GM23338 (cell line): ENCODE results near the gene LAMC3. TPM values are rescaled to one million over a fixed set of nuclear protein-coding genes. Genes with fewer than 3 reads are reported as not detected.

Experiments used
- ATAC-seq: fragments of 200-7000 bp; cut with Tn5 transposase; 3 replicates; pipeline ENCODE4 v1.9.1; 2020
- DNase-seq: peaks from one replicate; pipeline ENCODE4 v3.0.0-alpha.2; 2015; ENCODE audit warnings: low spot score
- H2AFZ ChIP-seq: fragments of 200-600 bp; sonication (generic); 2 replicates; pipeline ENCODE4 v1.8.0; 2016; ENCODE audit warnings: antibody characterized with exemption, mild to moderate bottlenecking, moderate library complexity
- H3F3A ChIP-seq: fragments of 200-600 bp; sonication (generic); replicated peaks from 2 replicates; pipeline ENCODE4 v1.8.0; 2017; ENCODE audit warnings: antibody characterized with exemption, mixed run types, low read depth
- H3K27ac ChIP-seq: fragments of 200-600 bp; sonication (generic); 2 replicates; pipeline ENCODE4 v1.6.1; 2016; ENCODE audit warnings: low read depth
- H3K27me3 ChIP-seq: fragments of 200-600 bp; sonication (generic); 2 replicates; pipeline ENCODE4 v1.8.0; 2016; ENCODE audit warnings: mild to moderate bottlenecking, mixed run types, moderate library complexity; ENCODE audit not compliant: insufficient read depth
- H3K36me3 ChIP-seq: fragments of 200-600 bp; sonication (generic); 2 replicates; pipeline ENCODE4 v1.8.0; 2016; ENCODE audit warnings: mild to moderate bottlenecking; ENCODE audit not compliant: insufficient read depth
- H3K4me1 ChIP-seq: fragments of 200-600 bp; sonication (generic); 2 replicates; pipeline ENCODE4 v1.8.0; 2016; ENCODE audit warnings: mild to moderate bottlenecking, moderate library complexity; ENCODE audit not compliant: insufficient read depth
- H3K4me2 ChIP-seq: fragments of 200-600 bp; sonication (generic); 2 replicates; pipeline ENCODE4 v1.7.1; 2017; ENCODE audit warnings: mixed run types
- H3K4me3 ChIP-seq: fragments of 200-600 bp; sonication (generic); 2 replicates; pipeline ENCODE4 v1.6.1; 2016; ENCODE audit warnings: mixed run types
- H3K79me2 ChIP-seq: fragments of 200-600 bp; sonication (generic); replicated peaks from 2 replicates; pipeline ENCODE4 v1.8.0; 2017; ENCODE audit warnings: mild to moderate bottlenecking; ENCODE audit not compliant: insufficient read depth
- H3K9me2 ChIP-seq: fragments of 200-600 bp; sonication (generic); 2 replicates; pipeline ENCODE4 v1.8.0; 2017; ENCODE audit not compliant: insufficient read depth
- H4K20me1 ChIP-seq: fragments of 200-600 bp; sonication (generic); replicated peaks from 2 replicates; pipeline ENCODE4 v1.8.0; 2017; ENCODE audit warnings: mild to moderate bottlenecking; ENCODE audit not compliant: insufficient read depth
- H3K27ac Mint-ChIP-seq: 2 replicates; pipeline ENCODE4 v1.8.0; 2020; ENCODE audit warnings: inconsistent platforms, mild to moderate bottlenecking, moderate library complexity, mixed read lengths
- H3K27me3 Mint-ChIP-seq: 3 replicates; pipeline ENCODE4 v1.8.0; 2022; ENCODE audit warnings: low read depth, mild to moderate bottlenecking, moderate library complexity, mixed read lengths, inconsistent platforms; ENCODE audit not compliant: insufficient read depth, poor library complexity
- H3K36me3 Mint-ChIP-seq: 3 replicates; pipeline ENCODE4 v1.8.0; 2021; ENCODE audit warnings: low read depth, mild to moderate bottlenecking, inconsistent platforms, moderate library complexity, mixed read lengths
- H3K4me1 Mint-ChIP-seq: 3 replicates; pipeline ENCODE4 v1.8.0; 2020; ENCODE audit warnings: mild to moderate bottlenecking, inconsistent platforms, mixed read lengths
- H3K4me3 Mint-ChIP-seq: 3 replicates; pipeline ENCODE4 v1.8.0; 2021; ENCODE audit warnings: moderate library complexity, mild to moderate bottlenecking, inconsistent platforms, mixed read lengths
- H3K9me3 Mint-ChIP-seq: 3 replicates; pipeline ENCODE4 v1.8.0; 2020; ENCODE audit warnings: moderate library complexity, mild to moderate bottlenecking, inconsistent platforms, mixed read lengths
- EZH2 ChIP-seq: fragments of 200-600 bp; sonication (generic); IDR thresholded peaks from one replicate; pipeline ENCODE4 v1.8.0; 2017; ENCODE audit warnings: antibody characterized with exemption, mild to moderate bottlenecking, low read depth; ENCODE audit not compliant: unreplicated experiment
- EZH2phosphoT487 ChIP-seq: fragments of 200-600 bp; sonication (generic); IDR thresholded peaks from one replicate; pipeline ENCODE4 v1.8.1; 2018; ENCODE audit warnings: antibody characterized with exemption; ENCODE audit not compliant: unreplicated experiment
- JUNB ChIP-seq: IDR thresholded peaks from one replicate; pipeline ENCODE4 v1.6.1; 2016; ENCODE audit warnings: antibody characterized with exemption; ENCODE audit not compliant: unreplicated experiment
- NANOG ChIP-seq: IDR thresholded peaks from 2 replicates; pipeline ENCODE4 v1.6.1; 2016; ENCODE audit warnings: antibody characterized with exemption, borderline replicate concordance
- POLR2AphosphoS5 ChIP-seq: IDR thresholded peaks from 2 replicates; pipeline ENCODE4 v1.6.1; 2016; ENCODE audit warnings: antibody characterized with exemption, low read depth
- STAT1 ChIP-seq: IDR thresholded peaks from one replicate; pipeline ENCODE4 v1.6.1; 2016; ENCODE audit warnings: antibody characterized with exemption; ENCODE audit not compliant: unreplicated experiment
- ZNF114 ChIP-seq: fragments of 250-450 bp; sonication (Bioruptor Pico); IDR thresholded peaks from 2 replicates; pipeline ENCODE4 v1.5.0; 2020; ENCODE audit warnings: mild to moderate bottlenecking, moderate library complexity
- ZNF331 ChIP-seq: fragments of 250-450 bp; sonication (Bioruptor Pico); IDR thresholded peaks from 2 replicates; pipeline ENCODE4 v1.5.0; 2020; ENCODE audit warnings: low read depth, mild to moderate bottlenecking, moderate library complexity
- ZNF462 ChIP-seq: fragments of 250-450 bp; sonication (Bioruptor Pico); IDR thresholded peaks from 2 replicates; pipeline ENCODE4 v1.5.0; 2020; ENCODE audit warnings: mild to moderate bottlenecking, moderate library complexity
- polyA plus RNA-seq: library from polyadenylated mRNA; unstranded; fragments of >200 nt; fragmentation: Nextera tagmentation; extraction: Ambion mirVana; gene quantifications from 2 replicates; pipeline ENCODE4 v1.2.1, GENCODE V29; 2016
- total RNA-seq: library from RNA; depleted of rRNA; stranded (reverse); fragments of >200 nt; shearing (Covaris generic); gene quantifications from 2 replicates; pipeline ENCODE4 v1.2.3, GENCODE V29; 2014
- TF ChIP-seq, protein P1 (sequence below), 2 experiments: fragments of 200-600 bp in 1 of 2; sonication (generic) in 1 of 2; conservative IDR thresholded peaks; 2 replicates each; pipeline versions ENCODE4 v1.5.1 to v1.6.1; 2016 to 2017; ENCODE audit warnings: antibody characterized with exemption in 2 of 2, low read depth in 2 of 2, mild to moderate bottlenecking in 2 of 2, moderate library complexity in 1 of 2
- TF ChIP-seq, protein P2 (sequence below): IDR thresholded peaks from one replicate; pipeline ENCODE4 v1.6.1; 2018; ENCODE audit warnings: antibody characterized with exemption; ENCODE audit not compliant: unreplicated experiment

Gene LAMC3
- total and polyA plus RNA-seq, 2 experiments from 2014 or later: 9.0 to 27.4 TPM

DNA sequence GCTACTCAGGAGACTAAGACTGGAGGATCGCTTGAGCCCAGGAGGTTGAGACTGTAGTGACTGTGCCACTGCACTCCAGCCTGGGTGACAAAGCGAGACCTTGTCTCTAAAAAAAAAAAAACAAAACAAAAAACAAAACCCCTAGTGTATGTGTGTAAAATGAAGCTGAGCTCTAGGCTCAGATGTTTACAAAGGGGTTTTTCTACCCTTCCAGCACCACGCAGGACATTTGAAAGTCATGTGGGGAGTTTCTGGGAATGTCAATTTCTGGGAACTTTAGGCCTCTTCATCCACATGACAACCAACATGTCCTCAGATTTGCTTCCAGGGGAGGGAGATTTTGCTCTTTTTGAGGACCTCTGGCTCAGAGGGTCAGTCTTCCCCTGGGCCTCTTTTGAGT, 44.9 kb downstream of the LAMC3 start:
- Histone ChIP-seq H3K27me3 (no peaks in the 10 kb centered on the region), H3K9me2 (no peaks in the 10 kb centered on the region), H3F3A (no peaks in the 10 kb centered on the region), H3K27ac (no peak overlapping the region), H3K79me2 (no peaks in the 10 kb centered on the region), H3K36me3 (no peaks in the 10 kb centered on the region), H3K4me2 (no peak overlapping the region), H3K4me1 (no peaks in the 10 kb centered on the region), H2AFZ (no peak overlapping the region), H4K20me1 (no peaks in the 10 kb centered on the region), H3K4me3 (no peak overlapping the region)
- no peaks in the 10 kb centered on the region; the same call in 2 of the 3 replicates for H3K9me3 Mint-ChIP-seq
- no peak overlapping the region for H3K27ac Mint-ChIP-seq
- peaks cover 6% of the 10 kb centered on the region for H3K36me3 Mint-ChIP-seq
- DNase-seq (no peak), ATAC-seq (no peak)
- peaks cover 1% of the 10 kb centered on the region for H3K27me3 Mint-ChIP-seq
- TF ChIP-seq ZNF331 (CRISPR knock-in tag) (no peak), EZH2 (no peak)
- TF ChIP-seq, protein P1, sequence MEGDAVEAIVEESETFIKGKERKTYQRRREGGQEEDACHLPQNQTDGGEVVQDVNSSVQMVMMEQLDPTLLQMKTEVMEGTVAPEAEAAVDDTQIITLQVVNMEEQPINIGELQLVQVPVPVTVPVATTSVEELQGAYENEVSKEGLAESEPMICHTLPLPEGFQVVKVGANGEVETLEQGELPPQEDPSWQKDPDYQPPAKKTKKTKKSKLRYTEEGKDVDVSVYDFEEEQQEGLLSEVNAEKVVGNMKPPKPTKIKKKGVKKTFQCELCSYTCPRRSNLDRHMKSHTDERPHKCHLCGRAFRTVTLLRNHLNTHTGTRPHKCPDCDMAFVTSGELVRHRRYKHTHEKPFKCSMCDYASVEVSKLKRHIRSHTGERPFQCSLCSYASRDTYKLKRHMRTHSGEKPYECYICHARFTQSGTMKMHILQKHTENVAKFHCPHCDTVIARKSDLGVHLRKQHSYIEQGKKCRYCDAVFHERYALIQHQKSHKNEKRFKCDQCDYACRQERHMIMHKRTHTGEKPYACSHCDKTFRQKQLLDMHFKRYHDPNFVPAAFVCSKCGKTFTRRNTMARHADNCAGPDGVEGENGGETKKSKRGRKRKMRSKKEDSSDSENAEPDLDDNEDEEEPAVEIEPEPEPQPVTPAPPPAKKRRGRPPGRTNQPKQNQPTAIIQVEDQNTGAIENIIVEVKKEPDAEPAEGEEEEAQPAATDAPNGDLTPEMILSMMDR (conservative IDR thresholded peaks at IDR 0.05; ENCODE audit: low read depth in 2 of 2): no peak
- TF ChIP-seq, protein P2, sequence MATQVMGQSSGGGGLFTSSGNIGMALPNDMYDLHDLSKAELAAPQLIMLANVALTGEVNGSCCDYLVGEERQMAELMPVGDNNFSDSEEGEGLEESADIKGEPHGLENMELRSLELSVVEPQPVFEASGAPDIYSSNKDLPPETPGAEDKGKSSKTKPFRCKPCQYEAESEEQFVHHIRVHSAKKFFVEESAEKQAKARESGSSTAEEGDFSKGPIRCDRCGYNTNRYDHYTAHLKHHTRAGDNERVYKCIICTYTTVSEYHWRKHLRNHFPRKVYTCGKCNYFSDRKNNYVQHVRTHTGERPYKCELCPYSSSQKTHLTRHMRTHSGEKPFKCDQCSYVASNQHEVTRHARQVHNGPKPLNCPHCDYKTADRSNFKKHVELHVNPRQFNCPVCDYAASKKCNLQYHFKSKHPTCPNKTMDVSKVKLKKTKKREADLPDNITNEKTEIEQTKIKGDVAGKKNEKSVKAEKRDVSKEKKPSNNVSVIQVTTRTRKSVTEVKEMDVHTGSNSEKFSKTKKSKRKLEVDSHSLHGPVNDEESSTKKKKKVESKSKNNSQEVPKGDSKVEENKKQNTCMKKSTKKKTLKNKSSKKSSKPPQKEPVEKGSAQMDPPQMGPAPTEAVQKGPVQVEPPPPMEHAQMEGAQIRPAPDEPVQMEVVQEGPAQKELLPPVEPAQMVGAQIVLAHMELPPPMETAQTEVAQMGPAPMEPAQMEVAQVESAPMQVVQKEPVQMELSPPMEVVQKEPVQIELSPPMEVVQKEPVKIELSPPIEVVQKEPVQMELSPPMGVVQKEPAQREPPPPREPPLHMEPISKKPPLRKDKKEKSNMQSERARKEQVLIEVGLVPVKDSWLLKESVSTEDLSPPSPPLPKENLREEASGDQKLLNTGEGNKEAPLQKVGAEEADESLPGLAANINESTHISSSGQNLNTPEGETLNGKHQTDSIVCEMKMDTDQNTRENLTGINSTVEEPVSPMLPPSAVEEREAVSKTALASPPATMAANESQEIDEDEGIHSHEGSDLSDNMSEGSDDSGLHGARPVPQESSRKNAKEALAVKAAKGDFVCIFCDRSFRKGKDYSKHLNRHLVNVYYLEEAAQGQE: no peak
- H3K4me3 Mint-ChIP-seq: no peak overlapping the region
- H3K4me1 Mint-ChIP-seq: no peaks in the 10 kb centered on the region

- no peak overlapping the region for H3K4me3 Mint-ChIP-seq
- H3K27ac ChIP-seq: no peak overlapping the region
- DNase-seq: no peak
- H3K4me1 Mint-ChIP-seq: no peaks in the 10 kb centered on the region
- H3K4me1 ChIP-seq: no peaks in the 10 kb centered on the region
- no peaks in the 10 kb centered on the region for H3K9me2 ChIP-seq
- H3K27me3 ChIP-seq: no peaks in the 10 kb centered on the region
- H3K9me3 Mint-ChIP-seq: no peaks in the 10 kb centered on the region
- H3K36me3 Mint-ChIP-seq: no peaks in the 10 kb centered on the region
- no peaks in the 10 kb centered on the region for H3K79me2 ChIP-seq
- no peak overlapping the region for H3K27ac Mint-ChIP-seq
- no peak overlapping the region for H2AFZ ChIP-seq
- H3K27me3 Mint-ChIP-seq: peaks cover 1% of the 10 kb centered on the region
- H4K20me1 ChIP-seq: no peaks in the 10 kb centered on the region
- no peak overlapping the region for H3K4me2 ChIP-seq
- no peaks in the 10 kb centered on the region for H3F3A ChIP-seq
- no peaks in the 10 kb centered on the region for H3K36me3 ChIP-seq
- ATAC-seq: no peak
- no peak overlapping the region for H3K4me3 ChIP-seq
- TF ChIP-seq EZH2phosphoT487 (no peak), ZNF114 (CRISPR knock-in tag) (no peak), STAT1 (no peak), ZNF462 (no peak), POLR2AphosphoS5 (no peak), JUNB (no peak), NANOG (no peak)
These were observed 48.0 kb downstream of the LAMC3 start for GRCh38 chr9:131056781-131057506.
